RWPE2 (cell line): ENCODE measurements around the gene ARHGAP45.

Experiments
- ATAC-seq: fragments of 200-7000 bp; cut with Tn5 transposase; 3 replicates; pipeline ENCODE4 v1.9.1; 2021; ENCODE audit warnings: low read depth
- DNase-seq: peaks from one replicate; pipeline ENCODE4 v3.0.0-alpha.2; 2020; ENCODE audit warnings: low spot score
- H3K27ac ChIP-seq: fragments of 450-650 bp; 2 replicates; pipeline ENCODE4 v1.5.1; 2017; ENCODE audit warnings: mild to moderate bottlenecking; ENCODE audit not compliant: poor library complexity, severe bottlenecking
- H3K27me3 ChIP-seq: fragments of 250-450 bp; sonication (Bioruptor Pico); 2 replicates; pipeline ENCODE4 v1.5.1; 2021; ENCODE audit warnings: mild to moderate bottlenecking, moderate library complexity; ENCODE audit not compliant: insufficient read depth, poor library complexity, severe bottlenecking
- H3K36me3 ChIP-seq: fragments of 250-450 bp; sonication (Bioruptor Pico); 2 replicates; pipeline ENCODE4 v1.5.1; 2020; ENCODE audit warnings: low read depth, mild to moderate bottlenecking, moderate library complexity
- H3K4me1 ChIP-seq: fragments of 250-450 bp; sonication (Bioruptor Pico); 2 replicates; pipeline ENCODE4 v1.5.1; 2021; ENCODE audit warnings: mild to moderate bottlenecking, moderate library complexity; ENCODE audit not compliant: insufficient read depth, poor library complexity, severe bottlenecking
- H3K4me3 ChIP-seq: fragments of 250-450 bp; sonication (Bioruptor Pico); 2 replicates; pipeline ENCODE4 v1.5.1; 2021; ENCODE audit warnings: mild to moderate bottlenecking, moderate library complexity; ENCODE audit not compliant: severe bottlenecking
- H3K9me3 ChIP-seq: fragments of 250-450 bp; sonication (Bioruptor Pico); 2 replicates; pipeline ENCODE4 v1.5.1; 2021; ENCODE audit warnings: mild to moderate bottlenecking, moderate library complexity; ENCODE audit not compliant: severe bottlenecking
- TF ChIP-seq, protein P1 (sequence below): fragments of 450-650 bp; IDR thresholded peaks from one replicate; pipeline ENCODE4 v1.5.1; 2017; ENCODE audit warnings: mild to moderate bottlenecking, moderate library complexity; ENCODE audit not compliant: poor library complexity, severe bottlenecking

The ARHGAP45 gene

DNA sequence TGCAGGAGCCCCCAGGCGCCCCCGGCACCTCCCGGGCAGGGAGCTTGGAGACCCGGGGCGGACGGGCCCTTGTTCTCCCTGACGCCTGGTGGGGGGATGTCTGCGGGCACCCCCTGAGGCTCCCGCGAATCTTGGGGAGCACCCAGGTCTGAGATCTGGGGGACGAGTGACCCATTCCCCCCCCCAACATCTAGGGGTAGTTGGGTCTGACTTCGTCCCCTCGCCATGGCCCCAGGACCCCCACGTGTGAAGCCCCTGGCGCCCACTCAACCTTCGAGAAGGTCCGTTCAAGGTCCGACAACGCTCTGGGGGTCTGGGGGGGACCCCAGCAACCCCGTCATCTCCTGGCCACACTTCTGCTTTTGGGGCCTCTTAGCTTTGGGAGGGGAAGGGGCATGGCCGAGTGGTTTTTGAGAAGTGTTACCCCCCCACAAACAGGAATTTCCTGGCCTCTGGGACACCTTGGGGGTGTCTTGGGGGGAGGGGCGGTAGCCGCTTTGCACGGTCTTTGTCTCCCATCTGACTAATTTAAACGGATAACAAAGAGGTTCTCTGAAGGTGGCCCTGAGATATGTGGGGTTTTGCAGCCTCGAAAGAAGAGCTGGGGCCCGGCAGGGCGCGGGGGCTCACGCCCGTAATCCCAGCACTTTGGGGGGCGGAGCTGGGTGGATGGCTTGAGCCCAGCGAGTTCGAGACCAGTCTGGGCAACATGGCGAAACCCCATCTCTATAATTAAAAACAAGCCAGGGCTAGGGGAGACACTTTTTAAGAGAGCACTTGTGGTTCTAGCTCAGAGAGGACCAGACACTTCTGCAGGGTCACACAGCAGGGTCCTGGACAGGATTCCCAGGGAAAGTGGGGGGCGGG lies 40.0 kb upstream of the ARHGAP45 start:
- no peaks in the 10 kb centered on the region for H3K27me3 ChIP-seq
- DNase-seq (no peak), ATAC-seq (peak; percentile 3; the same call in 2 of the 3 replicates)
- no peaks in the 10 kb centered on the region for H3K4me1 ChIP-seq
- peak overlapping the region; percentile 90 for H3K4me3 ChIP-seq
- H3K36me3 ChIP-seq: peaks cover 23% of the 10 kb centered on the region
- TF ChIP-seq, protein P1, sequence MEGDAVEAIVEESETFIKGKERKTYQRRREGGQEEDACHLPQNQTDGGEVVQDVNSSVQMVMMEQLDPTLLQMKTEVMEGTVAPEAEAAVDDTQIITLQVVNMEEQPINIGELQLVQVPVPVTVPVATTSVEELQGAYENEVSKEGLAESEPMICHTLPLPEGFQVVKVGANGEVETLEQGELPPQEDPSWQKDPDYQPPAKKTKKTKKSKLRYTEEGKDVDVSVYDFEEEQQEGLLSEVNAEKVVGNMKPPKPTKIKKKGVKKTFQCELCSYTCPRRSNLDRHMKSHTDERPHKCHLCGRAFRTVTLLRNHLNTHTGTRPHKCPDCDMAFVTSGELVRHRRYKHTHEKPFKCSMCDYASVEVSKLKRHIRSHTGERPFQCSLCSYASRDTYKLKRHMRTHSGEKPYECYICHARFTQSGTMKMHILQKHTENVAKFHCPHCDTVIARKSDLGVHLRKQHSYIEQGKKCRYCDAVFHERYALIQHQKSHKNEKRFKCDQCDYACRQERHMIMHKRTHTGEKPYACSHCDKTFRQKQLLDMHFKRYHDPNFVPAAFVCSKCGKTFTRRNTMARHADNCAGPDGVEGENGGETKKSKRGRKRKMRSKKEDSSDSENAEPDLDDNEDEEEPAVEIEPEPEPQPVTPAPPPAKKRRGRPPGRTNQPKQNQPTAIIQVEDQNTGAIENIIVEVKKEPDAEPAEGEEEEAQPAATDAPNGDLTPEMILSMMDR: no peak
- no peaks in the 10 kb centered on the region for H3K9me3 ChIP-seq
- H3K27ac ChIP-seq: peak overlapping the region; percentile 96

DNA sequence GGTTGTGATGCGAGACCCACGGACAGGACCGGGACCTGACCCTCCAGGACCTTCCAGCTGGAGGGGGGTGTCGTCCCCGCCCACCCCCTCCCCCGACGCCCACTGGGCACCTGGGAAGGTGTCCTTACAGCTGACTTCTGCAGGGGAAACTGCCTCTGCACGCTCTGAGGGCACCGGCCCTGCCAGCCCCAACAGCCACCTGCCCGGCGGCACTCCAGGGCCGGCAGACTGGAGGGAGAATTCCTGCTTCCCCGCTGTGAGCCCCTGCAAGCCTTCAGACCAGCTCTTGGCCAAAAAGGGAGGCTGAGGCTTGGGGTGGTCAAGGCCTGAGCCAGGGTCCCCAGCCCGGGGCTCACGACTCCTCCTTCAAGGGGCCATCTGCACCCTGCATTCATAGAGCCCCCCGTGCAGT lies 39.3 kb upstream of the ARHGAP45 start:
- Histone ChIP-seq H3K27ac (peak overlapping the region; percentile 96), H3K27me3 (no peaks in the 10 kb centered on the region), H3K9me3 (no peaks in the 10 kb centered on the region), H3K36me3 (peaks cover 29% of the 10 kb centered on the region), H3K4me1 (no peaks in the 10 kb centered on the region), H3K4me3 (peak overlapping the region; percentile 90)
- TF ChIP-seq, protein P1: no peak
- DNase-seq: no peak
- ATAC-seq: peak; percentile 32

DNA sequence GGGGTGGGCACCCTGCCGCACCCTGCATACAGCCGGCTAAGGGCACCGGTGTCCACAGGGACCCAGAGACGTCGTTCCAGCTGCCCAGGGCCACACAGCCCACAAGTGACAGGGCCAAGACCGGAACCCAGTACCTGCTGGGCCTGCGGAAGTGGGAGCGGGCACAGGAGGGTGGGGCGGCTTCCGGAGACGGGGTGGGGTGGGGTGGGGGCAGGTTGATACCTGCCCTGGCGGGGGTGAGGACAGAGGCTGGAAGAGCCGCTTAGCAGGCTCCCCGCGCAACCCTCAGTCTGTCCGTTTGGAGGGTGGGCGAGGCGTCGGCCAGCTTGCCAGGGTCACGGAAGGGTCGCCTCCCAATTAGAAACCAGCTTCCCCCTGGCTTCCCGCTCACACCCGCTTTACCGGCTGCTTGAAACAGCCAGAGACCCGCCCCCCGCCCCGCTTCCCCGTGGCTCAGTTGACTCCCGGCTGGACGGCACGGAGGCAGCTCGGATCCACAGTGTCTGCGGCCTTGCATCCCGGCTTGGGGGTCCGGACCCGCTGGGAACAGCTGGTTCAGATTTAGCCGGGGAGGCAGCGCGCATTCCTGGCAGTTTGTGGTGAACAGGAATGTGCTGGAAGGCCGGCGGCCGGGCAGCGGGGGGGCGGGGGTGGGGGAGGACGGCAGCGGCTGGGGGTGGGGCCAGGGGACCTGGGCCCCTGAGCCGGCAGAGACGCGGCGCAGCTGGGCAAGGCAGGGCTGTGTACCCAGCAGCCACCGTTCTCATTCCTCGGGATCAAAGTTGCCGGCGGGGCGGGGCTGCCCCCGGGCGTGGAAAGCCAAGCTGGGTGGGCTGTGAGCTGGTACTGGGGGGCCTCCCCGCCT lies 38.7 kb upstream of the ARHGAP45 start:
- no peaks in the 10 kb centered on the region for H3K9me3 ChIP-seq
- DNase-seq (no peak), ATAC-seq (peak; percentile 60)
- peak overlapping the region; percentile 90 for H3K4me3 ChIP-seq
- no peaks in the 10 kb centered on the region for H3K27me3 ChIP-seq
- peak overlapping the region; percentile 96 for H3K27ac ChIP-seq
- no peaks in the 10 kb centered on the region for H3K4me1 ChIP-seq
- TF ChIP-seq, protein P1: no peak
- H3K36me3 ChIP-seq: peaks cover 36% of the 10 kb centered on the region

GRCh38 chr19:1032264-1032867 lies 34.6 kb upstream of the ARHGAP45 start:
- H3K27ac ChIP-seq: no peak overlapping the region
- no peaks in the 10 kb centered on the region for H3K4me1 ChIP-seq
- H3K4me3 ChIP-seq: no peak overlapping the region
- H3K27me3 ChIP-seq: no peaks in the 10 kb centered on the region
- DNase-seq (no peak), ATAC-seq (no peak)
- H3K36me3 ChIP-seq: peaks cover 59% of the 10 kb centered on the region
- TF ChIP-seq, protein P1: no peak
- H3K9me3 ChIP-seq: no peaks in the 10 kb centered on the region
